NCI-H2227 treated with DMSO at 0.1 percent for 48 hours (cell line): Measurements from ENCODE around the gene MTCH2.
"Not testable (repeated sequence)": the region's sequence is repeated elsewhere in the genome, so short reads cannot be mapped to it uniquely, and the experiment has no call there.

Experiments used
- DNase-seq: peaks from one replicate; lab custom pipeline; 2025; lab: John Stamatoyannopoulos, UW

The MTCH2 gene

DNA sequence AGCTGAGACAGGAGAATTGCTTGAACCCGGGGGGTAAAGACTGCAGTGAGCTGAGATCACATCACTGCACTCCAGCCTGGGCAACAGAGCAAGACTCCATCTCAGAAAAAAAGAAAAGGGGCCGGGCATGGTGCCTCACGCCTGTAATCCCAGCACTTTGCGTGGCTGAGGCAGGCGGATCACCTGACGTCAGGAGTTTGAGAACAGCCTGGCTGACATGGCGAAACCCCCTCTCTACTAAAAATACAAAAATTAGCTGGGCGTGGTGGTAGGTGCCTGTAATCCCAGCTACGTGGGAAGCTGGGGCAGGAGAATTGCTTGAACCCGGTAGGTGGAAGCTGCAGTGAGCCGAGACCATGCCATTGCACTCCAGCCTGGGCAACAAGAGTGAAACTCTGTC lies 6.0 kb downstream of the MTCH2 start:
- DNase-seq = not testable (repeated sequence)

DNA sequence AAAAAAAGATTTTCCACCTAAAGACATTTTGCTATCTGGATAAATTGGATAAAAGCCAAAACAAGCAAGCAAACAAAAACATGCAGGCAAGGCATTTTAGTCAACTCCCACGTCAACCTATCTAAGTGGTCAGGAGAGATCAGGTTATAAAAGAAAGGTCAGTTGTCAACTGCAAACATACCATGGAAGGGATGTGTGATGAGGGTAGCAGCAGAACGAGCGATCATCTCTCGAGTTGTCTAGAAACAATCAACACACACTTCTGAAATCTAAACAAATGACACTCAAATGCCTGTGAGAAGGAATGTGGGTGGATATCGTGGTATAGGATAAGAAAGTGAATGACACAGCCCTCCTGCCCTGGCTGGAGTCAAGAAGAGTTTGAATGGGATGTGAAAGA lies 10.9 kb downstream of the MTCH2 start:
- DNase-seq = no peak

DNA sequence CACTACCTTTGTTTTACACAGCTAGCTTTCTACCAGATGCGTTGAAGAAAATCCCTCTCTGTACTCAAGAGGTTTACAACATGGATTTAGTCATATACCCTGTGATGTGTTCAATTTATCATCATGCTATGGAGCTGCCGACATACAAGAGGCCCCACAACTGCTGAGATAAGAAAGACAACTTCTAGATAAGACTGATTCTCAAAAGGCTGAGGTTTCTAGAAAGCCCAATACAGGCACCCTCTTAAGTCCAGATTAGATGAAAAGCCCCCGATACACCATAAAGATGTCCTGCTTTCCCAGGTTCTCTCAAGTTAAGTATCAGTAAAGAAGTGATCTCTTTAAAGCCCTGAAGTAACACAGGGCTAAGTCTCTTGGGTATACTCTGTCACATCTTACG lies 14.3 kb downstream of the MTCH2 start:
- no peak for DNase-seq

- DNase-seq = no peak
Observed at GRCh38 chr11:47626234-47626633, 16.1 kb downstream of the MTCH2 start.

DNA sequence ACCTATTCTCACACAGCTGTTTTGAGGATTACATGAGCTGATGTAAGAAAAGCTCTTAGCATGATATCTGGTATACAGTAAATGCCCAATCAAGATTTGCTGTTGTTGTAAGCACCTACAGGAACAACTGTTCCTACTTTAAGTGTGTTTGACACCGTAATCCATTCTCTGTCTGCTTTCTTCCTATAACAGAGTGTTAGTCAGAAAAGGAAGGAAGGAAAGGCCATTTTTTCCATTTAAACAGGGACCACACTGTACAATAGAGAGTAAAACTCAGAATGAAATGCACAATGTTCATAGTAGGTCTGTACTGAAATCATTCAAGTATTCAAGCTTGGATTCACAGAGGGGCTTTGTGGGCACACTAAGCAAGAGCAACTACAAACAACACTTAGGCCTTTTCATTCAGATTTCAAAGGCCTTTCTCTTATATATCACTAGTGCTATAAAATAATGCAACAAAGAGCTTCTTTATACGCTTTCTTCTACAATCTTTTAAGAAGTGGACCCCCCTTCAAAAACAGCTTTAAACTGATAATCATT lies 21.5 kb downstream of the MTCH2 start:
- no peak for DNase-seq

GRCh38 chr11:47617417-47617809 lies 24.9 kb downstream of the MTCH2 start:
- DNase-seq = no peak

GRCh38 chr11:47616726-47617416 lies 25.5 kb downstream of the MTCH2 start:
- peak; percentile 45 for DNase-seq

- DNase-seq = no peak
Observed at GRCh38 chr11:47615249-47615648, 27.1 kb downstream of the MTCH2 start.

GRCh38 chr11:47611348-47611794 lies 31.0 kb downstream of the MTCH2 start:
- DNase-seq = no peak

GRCh38 chr11:47609675-47610074 lies 32.7 kb downstream of the MTCH2 start:
- no peak for DNase-seq

GRCh38 chr11:47607380-47607779 lies 35.0 kb downstream of the MTCH2 start:
- DNase-seq = no peak

- DNase-seq = no peak
Observed at GRCh38 chr11:47606731-47607130, 35.6 kb downstream of the MTCH2 start.

DNA sequence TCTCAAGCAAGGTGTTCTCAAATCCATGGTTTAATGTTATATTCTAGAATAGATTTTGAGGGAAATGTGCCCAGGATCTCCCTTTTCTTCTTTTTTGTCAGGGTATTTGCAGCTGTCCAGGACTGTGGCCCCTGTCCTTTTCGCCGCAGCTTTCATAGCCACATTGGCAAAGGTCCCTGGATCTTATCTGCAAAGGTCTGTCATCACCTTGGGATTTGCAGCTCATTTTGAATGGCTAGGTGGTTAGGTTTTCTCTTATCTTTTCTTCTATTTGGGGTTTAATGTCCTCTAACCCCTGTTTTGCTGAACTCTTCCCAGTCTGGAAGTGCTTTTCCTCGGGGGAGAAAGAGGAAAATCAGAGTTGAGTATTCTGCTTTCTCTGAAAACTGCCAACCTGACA lies 36.4 kb downstream of the MTCH2 start:
- no peak for DNase-seq

DNA sequence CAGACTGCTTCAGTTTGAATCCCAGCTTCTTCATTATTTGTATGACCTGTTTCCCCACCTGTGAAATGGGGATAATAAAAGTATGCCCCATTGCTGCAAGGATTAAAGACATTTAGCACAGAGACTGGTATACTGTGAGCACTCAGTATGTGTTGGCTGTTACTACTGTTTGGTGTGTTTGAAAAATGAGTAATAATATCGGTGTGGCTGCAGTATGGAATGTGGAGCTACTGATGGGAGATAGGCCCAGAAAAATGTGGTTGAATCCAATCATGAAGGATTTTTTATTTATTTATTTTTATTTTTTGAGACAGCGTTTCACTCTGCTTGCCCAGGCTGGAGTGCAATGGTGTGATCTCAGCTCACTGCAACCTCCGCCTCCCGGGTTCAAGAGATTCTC lies 39.1 kb downstream of the MTCH2 start:
- no peak for DNase-seq

GRCh38 chr11:47599902-47600301 lies 42.5 kb downstream of the MTCH2 start:
- no peak for DNase-seq

DNA sequence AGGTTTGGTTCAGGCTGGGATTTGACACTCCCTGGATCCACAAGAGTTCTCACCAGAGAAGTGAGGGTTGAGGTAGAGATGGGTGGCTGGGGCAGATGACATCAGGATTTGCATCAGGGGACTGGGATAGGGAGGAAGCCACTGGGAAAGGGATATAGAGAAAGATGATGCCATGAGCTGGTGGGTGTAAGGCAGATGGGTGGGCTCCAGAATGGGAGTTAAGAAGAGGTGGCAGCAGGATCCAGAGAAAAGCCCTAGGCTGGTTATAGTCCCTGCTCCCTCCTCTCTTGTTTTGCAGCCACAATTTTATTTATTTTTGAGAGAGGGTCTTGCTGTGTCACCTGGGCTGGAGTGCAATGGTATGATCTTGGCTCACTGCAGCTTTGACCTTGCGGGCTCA lies 46.4 kb downstream of the MTCH2 start:
- no peak for DNase-seq

DNA sequence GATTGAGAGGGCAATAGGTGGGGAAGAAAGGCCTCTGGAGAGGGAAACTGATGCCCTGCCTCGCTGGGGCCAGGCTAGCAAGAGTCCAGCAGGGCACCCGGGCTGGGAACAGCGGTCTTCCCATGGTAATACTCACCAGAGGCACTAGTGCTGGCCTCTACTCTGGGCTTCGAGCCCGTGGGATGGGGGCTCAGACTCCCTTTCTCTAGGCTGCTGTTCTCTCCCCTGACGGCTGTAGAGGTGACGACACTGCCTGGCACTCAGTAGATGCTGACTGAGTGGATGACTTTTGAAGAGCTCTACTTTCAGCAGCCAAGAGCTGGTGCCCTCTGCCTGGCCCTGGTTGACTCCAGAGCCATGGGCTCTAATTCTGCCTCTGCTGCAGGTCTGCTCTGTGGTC lies 47.3 kb downstream of the MTCH2 start:
- no peak for DNase-seq

- DNase-seq = no peak
Observed at GRCh38 chr11:47593934-47594855, 48.2 kb downstream of the MTCH2 start, which contains the start of gene C1QTNF4. Gene C1QTNF4 (minus strand): TSS chr11:47594411. CDS start chr11:47590810, 3,601 bp downstream.

- no peak for DNase-seq
Observed at GRCh38 chr11:47593492-47593933, 48.8 kb downstream of the MTCH2 start.

GRCh38 chr11:47592970-47593369 lies 49.4 kb downstream of the MTCH2 start:
- DNase-seq = no peak

GRCh38 chr11:47592251-47592650 lies 50.1 kb downstream of the MTCH2 start:
- DNase-seq = no peak

DNA sequence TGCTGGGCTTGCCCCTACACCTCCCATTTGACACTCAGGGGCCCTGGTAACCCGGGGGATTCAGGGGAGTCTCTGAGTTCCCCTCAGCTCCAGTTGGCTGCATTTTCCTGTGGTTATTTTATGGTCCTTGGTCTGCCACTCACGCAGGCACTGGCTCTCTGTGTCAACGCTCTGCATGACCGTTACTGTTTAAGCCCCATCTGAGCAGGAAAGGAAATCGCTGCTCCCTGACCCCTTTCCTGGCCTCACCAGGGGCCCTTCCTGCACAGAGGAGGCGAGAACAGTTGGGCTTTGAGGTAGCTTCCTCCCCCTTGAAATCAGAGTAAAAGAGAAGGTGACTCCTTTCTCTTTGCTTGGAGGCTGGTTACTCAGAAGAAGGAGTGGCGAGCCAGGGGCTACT lies 50.6 kb downstream of the MTCH2 start:
- DNase-seq = no peak
